ENCODE measurements around the gene CITED4. TPM values are rescaled to one million over a fixed set of nuclear protein-coding genes. Genes with fewer than 3 reads are reported as not detected.

The CITED4 gene
- polyA plus RNA-seq, 3 donors: 2.4 to 18.8 (median 17.1) TPM

DNA sequence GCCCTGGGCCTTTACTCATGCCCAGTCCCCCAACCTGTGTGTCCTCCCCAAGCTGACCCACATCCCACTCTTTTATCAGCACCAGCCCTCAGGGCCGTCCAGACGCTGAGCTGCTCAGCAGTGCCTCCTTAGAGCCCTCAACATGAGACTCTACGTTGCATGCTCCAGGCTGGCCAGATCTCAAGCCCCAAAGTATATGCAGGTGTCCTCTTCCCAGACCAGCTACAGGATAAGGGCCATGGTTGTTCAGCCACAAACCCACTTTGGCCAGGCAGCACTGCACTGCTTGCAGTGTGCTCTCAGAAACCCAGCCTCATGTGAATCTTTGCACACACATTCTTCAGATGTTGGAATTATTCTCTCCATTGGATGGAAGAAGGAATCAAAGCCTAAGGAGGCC, 6.0 kb downstream of the CITED4 start:
- Histone ChIP-seq H4K20me1 (ENCODE audit: insufficient read depth, low read length) (no peaks in the 10 kb centered on the region), H2AFZ (ENCODE audit: insufficient read depth, low read depth, low read length, poor library complexity, severe bottlenecking) (no peak overlapping the region), H3K9ac (ENCODE audit: insufficient read depth, low read length, poor library complexity, severe bottlenecking) (no peak overlapping the region), H3K4me1 (ENCODE audit: control insufficient read depth in 1 of 2, insufficient read depth in 2 of 2, low read length in 2 of 2) (peaks cover 16 to 27% of the 10 kb centered on the region in 2 donors), H3K27ac (ENCODE audit: low read depth in 1 of 2, low read length in 2 of 2) (no peak overlapping the region), H3K79me2 (ENCODE audit: insufficient read depth, low read length) (peaks cover 4% of the 10 kb centered on the region), H3K4me3 (replicated peaks in 1 of 3; ENCODE audit: low read depth in 2 of 3, low read length in 3 of 3) (no peak overlapping the region), H3K9me3 (replicated peaks in 1 of 2; ENCODE audit: control insufficient read depth in 1 of 2, insufficient read depth in 1 of 2, low read length in 2 of 2) (no peaks in the 10 kb centered on the region), H3K36me3 (replicated peaks in 1 of 2; ENCODE audit: control insufficient read depth in 1 of 2, insufficient read depth in 2 of 2, low read length in 2 of 2) (no peaks in the 10 kb centered on the region), H3K27me3 (ENCODE audit: control insufficient read depth in 2 of 2, insufficient read depth in 2 of 2, low read length in 2 of 2) (no peaks in the 10 kb centered on the region), H3K4me2 (replicated peaks; ENCODE audit: extremely low read depth, low read length, poor library complexity, severe bottlenecking) (no peak overlapping the region)
- Mint-ChIP-seq H3K4me3 (no peak overlapping the region), H3K36me3 (peaks cover 0 to 1% of the 10 kb centered on the region in 2 donors), H3K9me3 (peaks cover 0 to 1% (median 0%) of the 10 kb centered on the region in 7 donors), H3K27ac (no peak overlapping the region), H3K27me3 (ENCODE audit: low read depth in 3 of 3) (peaks cover 5 to 11% (median 5%) of the 10 kb centered on the region in 3 donors), H3K4me1 (peaks cover 31% of the 10 kb centered on the region)
- DNase-seq: no peak
- WGBS (ENCODE audit: insufficient coverage): 85% methylated on average over 3 of the region's 3 CpGs
- TF ChIP-seq, protein P1, sequence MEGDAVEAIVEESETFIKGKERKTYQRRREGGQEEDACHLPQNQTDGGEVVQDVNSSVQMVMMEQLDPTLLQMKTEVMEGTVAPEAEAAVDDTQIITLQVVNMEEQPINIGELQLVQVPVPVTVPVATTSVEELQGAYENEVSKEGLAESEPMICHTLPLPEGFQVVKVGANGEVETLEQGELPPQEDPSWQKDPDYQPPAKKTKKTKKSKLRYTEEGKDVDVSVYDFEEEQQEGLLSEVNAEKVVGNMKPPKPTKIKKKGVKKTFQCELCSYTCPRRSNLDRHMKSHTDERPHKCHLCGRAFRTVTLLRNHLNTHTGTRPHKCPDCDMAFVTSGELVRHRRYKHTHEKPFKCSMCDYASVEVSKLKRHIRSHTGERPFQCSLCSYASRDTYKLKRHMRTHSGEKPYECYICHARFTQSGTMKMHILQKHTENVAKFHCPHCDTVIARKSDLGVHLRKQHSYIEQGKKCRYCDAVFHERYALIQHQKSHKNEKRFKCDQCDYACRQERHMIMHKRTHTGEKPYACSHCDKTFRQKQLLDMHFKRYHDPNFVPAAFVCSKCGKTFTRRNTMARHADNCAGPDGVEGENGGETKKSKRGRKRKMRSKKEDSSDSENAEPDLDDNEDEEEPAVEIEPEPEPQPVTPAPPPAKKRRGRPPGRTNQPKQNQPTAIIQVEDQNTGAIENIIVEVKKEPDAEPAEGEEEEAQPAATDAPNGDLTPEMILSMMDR (IDR thresholded peaks at IDR 0.05): no peak
- intact Hi-C loops (cut with micrococcal nuclease): no loop called here

DNA sequence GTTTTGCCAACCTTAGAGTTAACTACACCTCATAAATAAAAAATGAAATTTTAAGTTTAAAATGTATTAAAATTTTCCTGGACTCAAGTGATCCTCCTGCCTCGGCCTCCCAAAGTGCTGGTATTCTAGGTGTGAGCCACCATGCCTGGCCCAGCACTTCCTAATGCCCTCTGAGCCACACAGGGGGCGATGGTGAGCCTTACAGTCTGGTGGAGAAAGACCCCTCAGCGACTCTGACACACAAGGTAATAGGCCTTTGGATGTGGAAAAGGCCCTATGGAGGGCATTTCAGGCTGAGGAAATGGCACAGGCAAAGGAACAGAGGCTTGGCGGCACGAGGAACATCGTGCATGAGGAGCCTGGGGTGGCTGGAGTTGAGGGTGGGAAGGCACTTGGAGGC, 6.7 kb downstream of the CITED4 start:
- H3K27me3 Mint-ChIP-seq (ENCODE audit: low read depth in 3 of 3): peaks cover 5 to 11% (median 6%) of the 10 kb centered on the region in 3 donors
- Histone ChIP-seq H3K4me3 (replicated peaks in 1 of 3; ENCODE audit: low read depth in 2 of 3, low read length in 3 of 3) (no peak overlapping the region), H4K20me1 (ENCODE audit: insufficient read depth, low read length) (no peaks in the 10 kb centered on the region), H3K4me1 (ENCODE audit: control insufficient read depth in 1 of 2, insufficient read depth in 2 of 2, low read length in 2 of 2) (peaks cover 10 to 21% of the 10 kb centered on the region in 2 donors), H3K27me3 (ENCODE audit: control insufficient read depth in 2 of 2, insufficient read depth in 2 of 2, low read length in 2 of 2) (no peaks in the 10 kb centered on the region), H3K79me2 (ENCODE audit: insufficient read depth, low read length) (no peaks in the 10 kb centered on the region), H3K36me3 (replicated peaks in 1 of 2; ENCODE audit: control insufficient read depth in 1 of 2, insufficient read depth in 2 of 2, low read length in 2 of 2) (no peaks in the 10 kb centered on the region), H3K27ac (ENCODE audit: low read depth in 1 of 2, low read length in 2 of 2) (no peak overlapping the region), H3K9ac (ENCODE audit: insufficient read depth, low read length, poor library complexity, severe bottlenecking) (no peak overlapping the region), H2AFZ (ENCODE audit: insufficient read depth, low read depth, low read length, poor library complexity, severe bottlenecking) (no peak overlapping the region), H3K4me2 (replicated peaks; ENCODE audit: extremely low read depth, low read length, poor library complexity, severe bottlenecking) (no peak overlapping the region), H3K9me3 (replicated peaks in 1 of 2; ENCODE audit: control insufficient read depth in 1 of 2, insufficient read depth in 1 of 2, low read length in 2 of 2) (no peaks in the 10 kb centered on the region)
- WGBS (ENCODE audit: insufficient coverage): 90% methylated on average over 2 of the region's 6 CpGs
- H3K36me3 Mint-ChIP-seq: peaks cover 0 to 1% of the 10 kb centered on the region in 2 donors
- no peak overlapping the region for H3K27ac Mint-ChIP-seq
- peaks cover 25% of the 10 kb centered on the region for H3K4me1 Mint-ChIP-seq
- no peak overlapping the region for H3K4me3 Mint-ChIP-seq
- TF ChIP-seq, protein P1 (IDR thresholded peaks at IDR 0.05): peak; percentile 43
- no peak for DNase-seq
- intact Hi-C loops (cut with micrococcal nuclease): no loop called here
- H3K9me3 Mint-ChIP-seq: peaks cover 0 to 1% (median 0%) of the 10 kb centered on the region in 7 donors

Measured in CD14-positive monocyte (primary cell).